RWPE2 (cell line): ENCODE data around the gene ABHD16B.

Source experiments
- ATAC-seq: fragments of 200-7000 bp; cut with Tn5 transposase; 3 replicates; pipeline ENCODE4 v1.9.1; 2021; ENCODE audit warnings: low read depth
- DNase-seq: peaks from one replicate; pipeline ENCODE4 v3.0.0-alpha.2; 2020; ENCODE audit warnings: low spot score
- H3K27ac ChIP-seq: fragments of 450-650 bp; 2 replicates; pipeline ENCODE4 v1.5.1; 2017; ENCODE audit warnings: mild to moderate bottlenecking; ENCODE audit not compliant: poor library complexity, severe bottlenecking
- H3K27me3 ChIP-seq: fragments of 250-450 bp; sonication (Bioruptor Pico); 2 replicates; pipeline ENCODE4 v1.5.1; 2021; ENCODE audit warnings: mild to moderate bottlenecking, moderate library complexity; ENCODE audit not compliant: insufficient read depth, poor library complexity, severe bottlenecking
- H3K36me3 ChIP-seq: fragments of 250-450 bp; sonication (Bioruptor Pico); 2 replicates; pipeline ENCODE4 v1.5.1; 2020; ENCODE audit warnings: low read depth, mild to moderate bottlenecking, moderate library complexity
- H3K4me1 ChIP-seq: fragments of 250-450 bp; sonication (Bioruptor Pico); 2 replicates; pipeline ENCODE4 v1.5.1; 2021; ENCODE audit warnings: mild to moderate bottlenecking, moderate library complexity; ENCODE audit not compliant: insufficient read depth, poor library complexity, severe bottlenecking
- H3K4me3 ChIP-seq: fragments of 250-450 bp; sonication (Bioruptor Pico); 2 replicates; pipeline ENCODE4 v1.5.1; 2021; ENCODE audit warnings: mild to moderate bottlenecking, moderate library complexity; ENCODE audit not compliant: severe bottlenecking
- H3K9me3 ChIP-seq: fragments of 250-450 bp; sonication (Bioruptor Pico); 2 replicates; pipeline ENCODE4 v1.5.1; 2021; ENCODE audit warnings: mild to moderate bottlenecking, moderate library complexity; ENCODE audit not compliant: severe bottlenecking
- CTCF ChIP-seq: fragments of 450-650 bp; IDR thresholded peaks from one replicate; pipeline ENCODE4 v1.5.1; 2017; ENCODE audit warnings: mild to moderate bottlenecking, moderate library complexity; ENCODE audit not compliant: poor library complexity, severe bottlenecking

ABHD16B gene

GRCh38 chr20:63830841-63831588 lies 30.3 kb upstream of the ABHD16B start, which contains the start of gene ZBTB46:
Gene ZBTB46, minus strand, starts transcription at chr20:63831264. Its CDS starts 40,507 bp downstream, at chr20:63790757.
- ATAC-seq (0 out of 3 replicates have a peak, but pooled peaks have one; percentile 4), DNase-seq (no peak)
- H3K27me3 ChIP-seq = peaks cover 48% of the 10 kb centered on the region
- H3K27ac ChIP-seq = no peak within 1 kb of the TSS
- no peaks in the 10 kb centered on the region for H3K9me3 ChIP-seq
- peak within 1 kb of the TSS; percentile 60 for H3K4me3 ChIP-seq
- no peak for TF ChIP-seq CTCF
- H3K36me3 ChIP-seq = no peaks in the 10 kb centered on the region
- H3K4me1 ChIP-seq = peaks cover 7% of the 10 kb centered on the region

- Histone ChIP-seq H3K27me3 (peaks cover 45% of the 10 kb centered on the region), H3K9me3 (no peaks in the 10 kb centered on the region), H3K4me1 (peaks cover 7% of the 10 kb centered on the region), H3K36me3 (no peaks in the 10 kb centered on the region), H3K27ac (no peak overlapping the region), H3K4me3 (peak overlapping the region; percentile 60)
- no peak for TF ChIP-seq CTCF
- ATAC-seq (no peak), DNase-seq (no peak)
Measured at GRCh38 chr20:63831646-63831992, 29.7 kb upstream of the ABHD16B start.

GRCh38 chr20:63831993-63832686 lies 29.2 kb upstream of the ABHD16B start:
- Histone ChIP-seq H3K4me1 (peaks cover 7% of the 10 kb centered on the region), H3K4me3 (peak overlapping the region; percentile 60), H3K9me3 (no peaks in the 10 kb centered on the region), H3K27me3 (peaks cover 45% of the 10 kb centered on the region), H3K36me3 (no peaks in the 10 kb centered on the region), H3K27ac (no peak overlapping the region)
- TF ChIP-seq CTCF = no peak
- ATAC-seq = peak; percentile 6
- peak; percentile 87 for DNase-seq

GRCh38 chr20:63833776-63834490 lies 27.4 kb upstream of the ABHD16B start:
- Histone ChIP-seq H3K27me3 (peaks cover 31% of the 10 kb centered on the region), H3K9me3 (no peaks in the 10 kb centered on the region), H3K36me3 (no peaks in the 10 kb centered on the region), H3K27ac (no peak overlapping the region), H3K4me3 (no peak overlapping the region), H3K4me1 (peaks cover 7% of the 10 kb centered on the region)
- DNase-seq (peak; percentile 83), ATAC-seq (no peak)
- TF ChIP-seq CTCF = no peak
